ENCODE data around the gene C1QTNF4. TPM values are rescaled to one million over a fixed set of nuclear protein-coding genes. Genes with fewer than 3 reads are reported as not detected.

Gene C1QTNF4
- total and polyA plus RNA-seq, 2 of the 13 experiments (the other 11 are each of a cell fraction or from before 2014, with no cell fraction given): not detected

DNA sequence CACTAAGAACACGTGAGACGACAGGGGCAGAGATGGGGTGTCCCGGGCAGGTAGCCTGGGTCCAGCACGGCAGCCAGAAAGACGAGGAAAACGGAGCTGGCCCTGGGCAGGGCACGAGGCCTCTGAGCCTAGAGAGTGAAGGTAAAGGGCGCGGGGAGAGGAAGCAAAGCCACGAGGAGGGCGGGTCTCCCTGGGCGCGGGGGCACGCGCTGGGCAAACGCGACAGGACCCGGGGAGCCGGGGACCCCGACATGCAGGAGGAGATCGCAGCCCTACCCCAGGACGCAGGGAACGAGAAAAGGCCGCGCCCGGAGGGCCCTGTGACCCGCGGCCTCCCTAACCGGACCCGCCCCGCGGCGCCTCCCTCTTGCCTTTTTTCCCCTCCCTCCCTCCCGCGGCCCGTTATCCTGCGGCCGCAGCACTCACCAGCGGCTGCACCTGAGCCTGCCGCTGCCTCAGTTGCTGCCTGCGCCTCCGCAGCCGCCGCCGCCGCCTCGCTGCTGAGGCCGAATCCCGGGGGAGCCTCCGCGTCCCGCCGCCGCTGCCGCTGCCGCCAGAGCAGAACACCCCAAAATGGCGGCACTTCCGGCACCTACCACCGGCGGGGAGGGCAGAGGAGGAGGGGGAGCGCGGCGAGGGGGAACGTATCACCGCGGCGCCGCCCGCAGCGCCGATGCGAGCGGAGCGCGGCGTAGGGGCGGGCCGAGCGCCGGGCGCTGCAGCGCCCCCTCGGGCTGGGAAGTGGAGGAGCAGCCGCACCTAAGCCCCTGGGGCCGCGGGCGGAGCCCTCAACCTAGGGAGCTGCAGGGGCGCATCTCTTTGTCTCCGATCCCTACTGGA lies 41.4 kb downstream of the C1QTNF4 start, which contains the start of gene CELF1 (continued):
- TF ChIP-seq PCBP1 (IDR thresholded peaks at IDR 0.05; ENCODE audit: borderline replicate concordance, low read depth, low read length) (peak; percentile 93), ZNF224 (CRISPR knock-in tag; IDR thresholded peaks at IDR 0.05) (no peak), SOX5 (CRISPR knock-in tag; IDR thresholded peaks at IDR 0.05; ENCODE audit: borderline replicate concordance) (no peak), KDM1A (CRISPR knock-in tag; IDR thresholded peaks at IDR 0.05) (no peak), ZNF138 (CRISPR knock-in tag; IDR thresholded peaks at IDR 0.05; ENCODE audit: low read depth) (no peak), PPARG (CRISPR knock-in tag; conservative IDR thresholded peaks at IDR 0.05) (no peak), SP5 (CRISPR knock-in tag; IDR thresholded peaks at IDR 0.05; ENCODE audit: borderline replicate concordance, low read depth) (no peak), ZNF446 (CRISPR knock-in tag; IDR thresholded peaks at IDR 0.05) (peak; percentile 48; the same call in 1 of the 2 replicates), TAF1 (CRISPR knock-in tag; IDR thresholded peaks at IDR 0.05) (peak; percentile 75; the same call in 1 of the 2 replicates), GABPA (IDR thresholded peaks at IDR 0.05; ENCODE audit: low read depth, low read length) (peak; percentile 81), GABPA (CRISPR knock-in tag; IDR thresholded peaks at IDR 0.05; ENCODE audit: low read depth) (peak; percentile 88), RFXANK (CRISPR knock-in tag; IDR thresholded peaks at IDR 0.05) (no peak), BORCS8-MEF2B (CRISPR knock-in tag; IDR thresholded peaks at IDR 0.05) (peak; percentile 69), ZNF629 (CRISPR knock-in tag; conservative IDR thresholded peaks at IDR 0.05) (no peak), PAF1 (CRISPR knock-in tag; IDR thresholded peaks at IDR 0.05) (no peak), PAWR (CRISPR knock-in tag; IDR thresholded peaks at IDR 0.05; ENCODE audit: borderline replicate concordance) (no peak)
- TF ChIP-seq, protein P1, sequence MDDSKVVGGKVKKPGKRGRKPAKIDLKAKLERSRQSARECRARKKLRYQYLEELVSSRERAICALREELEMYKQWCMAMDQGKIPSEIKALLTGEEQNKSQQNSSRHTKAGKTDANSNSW (CRISPR knock-in tag; IDR thresholded peaks at IDR 0.05; ENCODE audit: borderline replicate concordance): no peak
- TF ChIP-seq, protein P2, sequence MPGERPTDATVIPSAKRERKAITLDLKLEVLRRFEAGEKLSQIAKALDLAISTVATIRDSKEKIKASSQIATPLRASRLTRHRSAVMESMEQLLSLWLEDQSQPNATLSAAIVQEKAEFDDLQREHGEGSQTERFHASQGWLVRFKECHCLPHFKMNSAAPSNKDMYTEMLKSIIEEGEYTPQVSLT (CRISPR knock-in tag; IDR thresholded peaks at IDR 0.05; ENCODE audit: borderline replicate concordance, low read depth): no peak
- TF ChIP-seq, protein P3, sequence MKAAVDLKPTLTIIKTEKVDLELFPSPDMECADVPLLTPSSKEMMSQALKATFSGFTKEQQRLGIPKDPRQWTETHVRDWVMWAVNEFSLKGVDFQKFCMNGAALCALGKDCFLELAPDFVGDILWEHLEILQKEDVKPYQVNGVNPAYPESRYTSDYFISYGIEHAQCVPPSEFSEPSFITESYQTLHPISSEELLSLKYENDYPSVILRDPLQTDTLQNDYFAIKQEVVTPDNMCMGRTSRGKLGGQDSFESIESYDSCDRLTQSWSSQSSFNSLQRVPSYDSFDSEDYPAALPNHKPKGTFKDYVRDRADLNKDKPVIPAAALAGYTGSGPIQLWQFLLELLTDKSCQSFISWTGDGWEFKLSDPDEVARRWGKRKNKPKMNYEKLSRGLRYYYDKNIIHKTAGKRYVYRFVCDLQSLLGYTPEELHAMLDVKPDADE (CRISPR knock-in tag; IDR thresholded peaks at IDR 0.05): no peak
- TF ChIP-seq, protein P4, sequence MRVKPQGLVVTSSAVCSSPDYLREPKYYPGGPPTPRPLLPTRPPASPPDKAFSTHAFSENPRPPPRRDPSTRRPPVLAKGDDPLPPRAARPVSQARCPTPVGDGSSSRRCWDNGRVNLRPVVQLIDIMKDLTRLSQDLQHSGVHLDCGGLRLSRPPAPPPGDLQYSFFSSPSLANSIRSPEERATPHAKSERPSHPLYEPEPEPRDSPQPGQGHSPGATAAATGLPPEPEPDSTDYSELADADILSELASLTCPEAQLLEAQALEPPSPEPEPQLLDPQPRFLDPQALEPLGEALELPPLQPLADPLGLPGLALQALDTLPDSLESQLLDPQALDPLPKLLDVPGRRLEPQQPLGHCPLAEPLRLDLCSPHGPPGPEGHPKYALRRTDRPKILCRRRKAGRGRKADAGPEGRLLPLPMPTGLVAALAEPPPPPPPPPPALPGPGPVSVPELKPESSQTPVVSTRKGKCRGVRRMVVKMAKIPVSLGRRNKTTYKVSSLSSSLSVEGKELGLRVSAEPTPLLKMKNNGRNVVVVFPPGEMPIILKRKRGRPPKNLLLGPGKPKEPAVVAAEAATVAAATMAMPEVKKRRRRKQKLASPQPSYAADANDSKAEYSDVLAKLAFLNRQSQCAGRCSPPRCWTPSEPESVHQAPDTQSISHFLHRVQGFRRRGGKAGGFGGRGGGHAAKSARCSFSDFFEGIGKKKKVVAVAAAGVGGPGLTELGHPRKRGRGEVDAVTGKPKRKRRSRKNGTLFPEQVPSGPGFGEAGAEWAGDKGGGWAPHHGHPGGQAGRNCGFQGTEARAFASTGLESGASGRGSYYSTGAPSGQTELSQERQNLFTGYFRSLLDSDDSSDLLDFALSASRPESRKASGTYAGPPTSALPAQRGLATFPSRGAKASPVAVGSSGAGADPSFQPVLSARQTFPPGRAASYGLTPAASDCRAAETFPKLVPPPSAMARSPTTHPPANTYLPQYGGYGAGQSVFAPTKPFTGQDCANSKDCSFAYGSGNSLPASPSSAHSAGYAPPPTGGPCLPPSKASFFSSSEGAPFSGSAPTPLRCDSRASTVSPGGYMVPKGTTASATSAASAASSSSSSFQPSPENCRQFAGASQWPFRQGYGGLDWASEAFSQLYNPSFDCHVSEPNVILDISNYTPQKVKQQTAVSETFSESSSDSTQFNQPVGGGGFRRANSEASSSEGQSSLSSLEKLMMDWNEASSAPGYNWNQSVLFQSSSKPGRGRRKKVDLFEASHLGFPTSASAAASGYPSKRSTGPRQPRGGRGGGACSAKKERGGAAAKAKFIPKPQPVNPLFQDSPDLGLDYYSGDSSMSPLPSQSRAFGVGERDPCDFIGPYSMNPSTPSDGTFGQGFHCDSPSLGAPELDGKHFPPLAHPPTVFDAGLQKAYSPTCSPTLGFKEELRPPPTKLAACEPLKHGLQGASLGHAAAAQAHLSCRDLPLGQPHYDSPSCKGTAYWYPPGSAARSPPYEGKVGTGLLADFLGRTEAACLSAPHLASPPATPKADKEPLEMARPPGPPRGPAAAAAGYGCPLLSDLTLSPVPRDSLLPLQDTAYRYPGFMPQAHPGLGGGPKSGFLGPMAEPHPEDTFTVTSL (CRISPR knock-in tag; IDR thresholded peaks at IDR 0.05; ENCODE audit: borderline replicate concordance): no peak
- TF ChIP-seq, protein P5, sequence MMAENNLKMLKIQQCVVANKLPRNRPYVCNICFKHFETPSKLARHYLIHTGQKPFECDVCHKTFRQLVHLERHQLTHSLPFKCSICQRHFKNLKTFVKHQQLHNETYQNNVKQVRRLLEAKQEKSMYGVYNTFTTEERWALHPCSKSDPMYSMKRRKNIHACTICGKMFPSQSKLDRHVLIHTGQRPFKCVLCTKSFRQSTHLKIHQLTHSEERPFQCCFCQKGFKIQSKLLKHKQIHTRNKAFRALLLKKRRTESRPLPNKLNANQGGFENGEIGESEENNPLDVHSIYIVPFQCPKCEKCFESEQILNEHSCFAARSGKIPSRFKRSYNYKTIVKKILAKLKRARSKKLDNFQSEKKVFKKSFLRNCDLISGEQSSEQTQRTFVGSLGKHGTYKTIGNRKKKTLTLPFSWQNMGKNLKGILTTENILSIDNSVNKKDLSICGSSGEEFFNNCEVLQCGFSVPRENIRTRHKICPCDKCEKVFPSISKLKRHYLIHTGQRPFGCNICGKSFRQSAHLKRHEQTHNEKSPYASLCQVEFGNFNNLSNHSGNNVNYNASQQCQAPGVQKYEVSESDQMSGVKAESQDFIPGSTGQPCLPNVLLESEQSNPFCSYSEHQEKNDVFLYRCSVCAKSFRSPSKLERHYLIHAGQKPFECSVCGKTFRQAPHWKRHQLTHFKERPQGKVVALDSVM (CRISPR knock-in tag; IDR thresholded peaks at IDR 0.05): peak; percentile 63
